Ascending aorta (tissue), 2 donors: ENCODE results near the gene ATF1. TPM values are rescaled to one million over a fixed set of nuclear protein-coding genes. Genes with fewer than 3 reads are reported as not detected.
A peak's percentile ranks its signal among the peaks of the same experiment; 100 is the strongest.

ENCODE experiments used
- DNase-seq, 2 donors: peaks; one replicate each; pipeline ENCODE4 v3.0.0-alpha.2; 2019; ENCODE audit warnings: low spot score in 2 of 2
- H3K27ac ChIP-seq, 2 donors: fragments of 200-600 bp; sonication (generic); one replicate each; pipeline ENCODE4 v1.5.1; 2016 to 2017; ENCODE audit warnings: mild to moderate bottlenecking in 1 of 2
- H3K27me3 ChIP-seq: fragments of 200-600 bp; sonication (generic); one replicate; pipeline ENCODE4 v1.5.1; 2017
- H3K36me3 ChIP-seq, 2 donors: fragments of 200-600 bp; sonication (generic); one replicate each; pipeline ENCODE4 v1.5.1; 2016
- H3K4me1 ChIP-seq, 2 donors: fragments of 200-600 bp; sonication (generic); one replicate each; pipeline ENCODE4 v1.5.1; 2016 to 2017; ENCODE audit warnings: mild to moderate bottlenecking in 1 of 2
- H3K4me3 ChIP-seq, 2 donors: fragments of 200-600 bp; sonication (generic); one replicate each; pipeline ENCODE4 v1.5.1; 2016 to 2017; ENCODE audit warnings: mild to moderate bottlenecking in 1 of 2
- H3K9me3 ChIP-seq, 2 donors: fragments of 200-600 bp; sonication (generic); one replicate each; pipeline ENCODE4 v1.5.1; 2016
- intact Hi-C: fragments of 100-400 bp; cut with DNase I; formaldehyde crosslinking; loops from one replicate; pipeline ENCODE4 v1.15.1; 2023
- total RNA-seq: library from RNA; depleted of rRNA; stranded (reverse); fragments of >200 nt; gene quantifications from one replicate; pipeline ENCODE4 v1.1.0, GENCODE V29; 2016
- TF ChIP-seq, protein P1 (sequence below), 3 experiments: fragments of 200-600 bp in 2 of 3; fragments of 450-650 bp in 1 of 3; sonication (generic) in 2 of 3; IDR thresholded peaks; one replicate each; pipeline ENCODE4 v1.5.1; 2016 to 2019; ENCODE audit warnings: antibody characterized with exemption in 3 of 3, mild to moderate bottlenecking in 1 of 3, moderate library complexity in 1 of 3

The ATF1 gene
- total RNA-seq, 1 donor from 2014 or later, result 6.8 TPM

DNA sequence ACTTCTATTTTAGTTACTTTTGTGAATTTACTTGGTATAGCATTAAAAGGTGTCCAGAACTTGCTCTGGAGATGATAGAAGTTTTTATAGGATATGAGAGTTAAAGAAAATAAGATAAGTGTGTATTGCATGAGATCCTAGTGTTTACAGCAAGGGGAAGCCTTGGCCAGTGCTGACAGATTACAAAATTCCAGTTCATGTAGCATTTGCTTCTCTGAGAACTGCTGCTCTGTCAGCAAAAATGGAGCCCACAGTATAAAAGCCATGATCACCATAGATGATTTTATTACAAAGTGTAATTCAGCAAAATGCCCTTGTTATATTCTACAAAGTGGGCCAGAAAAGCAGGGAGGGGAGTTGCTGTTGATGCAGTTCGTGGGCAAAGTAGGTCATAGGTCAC is 40.0 kb upstream of the ATF1 start:
- H3K27ac ChIP-seq, result no peak overlapping the region

DNA sequence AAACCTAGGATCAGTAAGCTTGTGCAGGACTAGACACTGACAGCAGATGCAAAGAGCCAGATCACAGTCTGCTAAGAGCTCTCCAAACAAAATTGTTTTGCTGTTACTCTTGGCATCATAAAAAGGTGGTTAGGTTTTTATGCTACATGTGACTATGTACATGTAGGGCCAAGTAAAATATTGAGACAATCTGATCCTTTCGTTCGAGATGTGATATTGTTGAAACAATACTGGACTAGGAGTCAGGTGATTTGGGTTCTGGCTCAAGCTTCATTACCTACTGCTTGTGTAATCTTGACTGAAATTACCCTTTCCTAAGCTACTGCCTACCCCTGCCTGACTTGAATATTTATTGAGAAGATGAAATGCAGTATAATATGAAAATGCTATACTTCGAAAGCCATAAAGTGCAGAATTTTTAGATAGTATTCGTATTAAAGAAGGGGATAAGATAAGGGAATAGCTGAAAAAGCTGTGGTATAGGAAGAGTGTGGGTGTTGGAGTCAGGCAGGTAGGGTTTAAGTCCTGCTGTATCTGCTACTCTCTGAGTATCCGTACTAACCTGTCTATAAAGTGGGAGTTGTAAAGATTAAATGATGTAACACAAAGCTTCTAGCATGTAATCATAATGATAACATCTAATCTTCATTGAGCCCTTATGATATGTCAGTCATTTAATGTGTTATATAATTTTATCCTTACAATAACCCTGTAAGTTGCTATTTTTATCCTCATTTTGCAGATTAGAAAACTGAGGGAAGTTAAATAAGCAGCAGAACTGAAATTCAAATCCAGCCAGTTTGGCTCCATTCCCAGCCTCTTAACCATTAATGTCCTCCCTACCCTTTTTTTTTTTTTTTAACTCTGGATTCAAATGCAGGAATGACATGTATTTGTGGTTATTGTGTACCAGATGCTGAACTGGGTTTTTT is 38.6 kb upstream of the ATF1 start:
- Histone ChIP-seq H3K9me3 (no peaks in the 10 kb centered on the region), H3K36me3 (peaks cover 39 to 61% of the 10 kb centered on the region in 2 donors), H3K4me3 (no peak overlapping the region), H3K27me3 (no peaks in the 10 kb centered on the region), H3K27ac (peak overlapping the region in 1 of 2 donors; percentile 2), H3K4me1 (peaks cover 0 to 13% of the 10 kb centered on the region in 2 donors)
- DNase-seq, result no peak
- intact Hi-C loops, result no loop called here
- TF ChIP-seq, protein P1, sequence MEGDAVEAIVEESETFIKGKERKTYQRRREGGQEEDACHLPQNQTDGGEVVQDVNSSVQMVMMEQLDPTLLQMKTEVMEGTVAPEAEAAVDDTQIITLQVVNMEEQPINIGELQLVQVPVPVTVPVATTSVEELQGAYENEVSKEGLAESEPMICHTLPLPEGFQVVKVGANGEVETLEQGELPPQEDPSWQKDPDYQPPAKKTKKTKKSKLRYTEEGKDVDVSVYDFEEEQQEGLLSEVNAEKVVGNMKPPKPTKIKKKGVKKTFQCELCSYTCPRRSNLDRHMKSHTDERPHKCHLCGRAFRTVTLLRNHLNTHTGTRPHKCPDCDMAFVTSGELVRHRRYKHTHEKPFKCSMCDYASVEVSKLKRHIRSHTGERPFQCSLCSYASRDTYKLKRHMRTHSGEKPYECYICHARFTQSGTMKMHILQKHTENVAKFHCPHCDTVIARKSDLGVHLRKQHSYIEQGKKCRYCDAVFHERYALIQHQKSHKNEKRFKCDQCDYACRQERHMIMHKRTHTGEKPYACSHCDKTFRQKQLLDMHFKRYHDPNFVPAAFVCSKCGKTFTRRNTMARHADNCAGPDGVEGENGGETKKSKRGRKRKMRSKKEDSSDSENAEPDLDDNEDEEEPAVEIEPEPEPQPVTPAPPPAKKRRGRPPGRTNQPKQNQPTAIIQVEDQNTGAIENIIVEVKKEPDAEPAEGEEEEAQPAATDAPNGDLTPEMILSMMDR (IDR thresholded peaks at IDR 0.05), result no peak

More for the DNA sequence above, 40.0 kb upstream of the ATF1 start:
- Histone ChIP-seq H3K4me3 (no peak overlapping the region), H3K4me1 (peaks cover 0 to 13% of the 10 kb centered on the region in 2 donors), H3K9me3 (no peaks in the 10 kb centered on the region), H3K27me3 (no peaks in the 10 kb centered on the region), H3K36me3 (peaks cover 34 to 50% of the 10 kb centered on the region in 2 donors)
- TF ChIP-seq, protein P1 (IDR thresholded peaks at IDR 0.05), result no peak
- no peak for DNase-seq
- intact Hi-C loops, result no loop called here

DNA sequence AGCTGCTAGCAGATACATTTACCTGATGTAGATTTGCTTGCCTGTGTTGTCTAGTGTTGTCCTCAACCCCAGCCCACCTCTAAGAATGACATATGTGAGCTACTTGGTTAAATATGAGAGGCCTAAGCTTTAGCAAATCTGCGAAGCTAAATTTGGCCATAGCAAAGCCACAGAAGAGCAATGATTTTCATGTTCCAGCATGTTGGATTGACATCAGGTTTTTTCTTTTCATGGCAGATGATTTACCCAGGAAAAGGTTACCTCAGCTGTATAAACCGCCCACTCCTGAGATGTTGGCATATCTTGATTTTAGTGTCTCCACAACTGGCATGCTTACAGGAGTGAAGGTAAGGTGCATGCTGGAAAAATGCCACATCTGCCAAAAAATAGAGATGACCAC is 36.4 kb upstream of the ATF1 start:
- no peaks in the 10 kb centered on the region for H3K9me3 ChIP-seq
- intact Hi-C loops, result no loop called here
- H3K36me3 ChIP-seq, result peaks cover 39 to 60% of the 10 kb centered on the region in 2 donors
- no peak overlapping the region for H3K27ac ChIP-seq
- no peak for DNase-seq
- no peaks in the 10 kb centered on the region for H3K27me3 ChIP-seq
- no peak overlapping the region for H3K4me3 ChIP-seq
- TF ChIP-seq, protein P1 (IDR thresholded peaks at IDR 0.05), result no peak
- H3K4me1 ChIP-seq, result peaks cover 0 to 13% of the 10 kb centered on the region in 2 donors

DNA sequence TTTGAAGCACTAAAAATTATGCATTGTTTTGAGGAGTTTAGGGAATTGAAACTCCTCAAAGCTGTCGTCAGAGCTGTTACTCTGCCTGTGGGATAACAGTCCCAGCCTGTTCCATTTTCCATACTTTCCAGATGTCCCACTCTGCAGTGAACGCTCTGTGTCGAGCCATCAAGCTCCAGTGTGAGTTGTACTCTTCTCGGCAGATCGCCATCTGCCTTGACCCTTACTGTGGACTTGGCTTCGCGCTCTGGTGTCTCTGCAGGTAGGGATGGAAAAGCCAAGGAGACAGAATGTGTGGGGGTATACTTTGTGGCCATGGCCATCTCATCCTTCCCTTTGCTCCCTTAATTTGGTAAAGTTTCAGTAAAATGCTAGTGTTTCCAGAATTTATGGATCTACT is 35.5 kb upstream of the ATF1 start:
- intact Hi-C loops, result no loop called here
- Histone ChIP-seq H3K36me3 (peaks cover 44 to 60% of the 10 kb centered on the region in 2 donors), H3K4me3 (no peak overlapping the region), H3K27me3 (no peaks in the 10 kb centered on the region), H3K27ac (no peak overlapping the region), H3K9me3 (no peaks in the 10 kb centered on the region), H3K4me1 (peaks cover 0 to 13% of the 10 kb centered on the region in 2 donors)
- TF ChIP-seq, protein P1 (IDR thresholded peaks at IDR 0.05), result no peak
- no peak for DNase-seq

DNA sequence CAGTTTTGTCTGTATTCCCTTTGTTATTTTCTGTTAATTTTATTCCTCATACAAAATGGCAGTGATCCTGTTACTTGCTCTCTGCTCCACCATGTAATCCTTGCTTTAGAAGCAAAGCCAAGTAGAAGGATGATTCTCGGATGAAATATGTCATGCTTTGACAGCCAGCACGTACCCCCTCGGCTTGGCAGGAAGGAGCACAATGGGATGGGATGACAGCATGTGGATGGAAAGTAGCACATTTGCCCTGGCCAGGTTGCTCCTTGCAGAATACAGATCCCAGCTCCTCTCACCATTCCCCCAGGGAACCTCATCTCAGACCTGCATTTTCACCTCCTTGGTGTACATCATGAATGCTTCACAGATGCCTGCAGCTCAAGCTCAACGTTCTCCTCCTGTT is 35.1 kb upstream of the ATF1 start:
- H3K4me1 ChIP-seq, result peaks cover 0 to 13% of the 10 kb centered on the region in 2 donors
- no peak for DNase-seq
- peaks cover 48 to 62% of the 10 kb centered on the region in 2 donors for H3K36me3 ChIP-seq
- H3K9me3 ChIP-seq, result no peaks in the 10 kb centered on the region
- no peaks in the 10 kb centered on the region for H3K27me3 ChIP-seq
- no peak overlapping the region for H3K4me3 ChIP-seq
- H3K27ac ChIP-seq, result no peak overlapping the region
- TF ChIP-seq, protein P1 (IDR thresholded peaks at IDR 0.05), result no peak
- intact Hi-C loops, result no loop called here
